Lung microvascular endothelial cell (primary cell): ENCODE results near the gene JADE3. TPM values are rescaled to one million over a fixed set of nuclear protein-coding genes. Genes with fewer than 3 reads are reported as not detected.

Source experiments
- total RNA-seq: library from RNA; depleted of rRNA; stranded (reverse); fragments of >200 nt; gene quantifications from 2 replicates; pipeline ENCODE4 v1.2.1, GENCODE V29; 2014

The JADE3 gene
- total RNA-seq, 1 donor from 2014 or later = 7.1 TPM

Other genes starting within 250 kb of the JADE3 start
- 6.8 and 9.3 TPM in 2 replicates for gene SLC9A7, start 153.3 kb upstream of the JADE3 start, total RNA-seq
- 21.1 and 22.0 TPM in 2 replicates for gene RP2, start 75.4 kb upstream of the JADE3 start, total RNA-seq
- gene RGN, start 166.0 kb downstream of the JADE3 start, total RNA-seq = 0.20 and 0.65 TPM in 2 replicates
- 74.1 and 98.4 TPM in 2 replicates for gene NDUFB11, start 232.3 kb downstream of the JADE3 start, total RNA-seq
- 32.0 and 41.9 TPM in 2 replicates for gene RBM10, start 232.8 kb downstream of the JADE3 start, total RNA-seq